Measurements from ENCODE around the gene OTOP2.
A peak's percentile ranks its signal among the peaks of the same experiment; 100 is the strongest.
"Not testable (repeated sequence)": the region's sequence is repeated elsewhere in the genome, so short reads cannot be mapped to it uniquely, and the experiment has no call there.

OTOP2 gene

GRCh38 chr17:74951680-74952421 is 27.8 kb downstream of the OTOP2 start:
- no peak for DNase-seq (ENCODE audit: low spot score)

- no peak for DNase-seq (ENCODE audit: low spot score)
These were observed 28.5 kb downstream of the OTOP2 start for GRCh38 chr17:74952431-74953133.

GRCh38 chr17:74953134-74953687 is 29.1 kb downstream of the OTOP2 start:
- no peak for DNase-seq (ENCODE audit: low spot score)

GRCh38 chr17:74954115-74954514 is 30.0 kb downstream of the OTOP2 start:
- no peak for DNase-seq (ENCODE audit: low spot score)

DNA sequence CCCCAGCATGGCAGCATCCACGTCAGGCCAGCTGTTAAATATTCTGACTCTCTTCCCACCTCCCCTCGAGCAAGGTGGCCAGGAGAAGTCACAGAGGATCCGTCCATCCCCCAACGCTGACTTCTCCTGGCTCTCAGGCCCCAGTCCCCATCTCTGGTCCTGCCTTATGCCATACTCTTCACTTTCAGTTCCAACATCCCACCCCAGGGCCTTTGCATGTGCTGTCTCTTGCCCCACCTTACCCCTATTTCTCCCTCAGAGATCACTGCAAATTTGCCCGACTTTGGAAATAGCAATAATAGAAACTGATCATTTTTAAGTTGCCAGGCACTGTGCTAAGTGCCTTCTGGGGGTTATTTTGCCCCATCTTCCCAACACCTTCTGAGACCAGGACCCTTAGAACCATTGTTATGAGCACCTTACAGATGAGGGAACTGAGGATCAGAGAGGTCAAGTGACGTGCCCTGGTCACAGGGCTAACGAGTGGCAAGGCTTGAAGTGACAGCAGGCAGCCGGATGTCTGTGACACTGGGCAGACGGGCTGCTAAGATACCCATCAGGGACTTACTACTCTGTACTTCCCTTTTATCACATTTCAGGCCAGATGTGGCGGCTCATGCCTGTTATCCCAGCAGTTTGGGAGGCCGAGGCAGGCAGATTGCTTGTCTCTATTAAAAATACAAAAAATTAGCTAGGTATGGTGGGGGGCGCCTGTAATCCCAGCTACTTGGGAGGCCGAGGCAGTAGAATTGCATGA is 30.8 kb downstream of the OTOP2 start:
- DNase-seq (ENCODE audit: low spot score): no peak

DNA sequence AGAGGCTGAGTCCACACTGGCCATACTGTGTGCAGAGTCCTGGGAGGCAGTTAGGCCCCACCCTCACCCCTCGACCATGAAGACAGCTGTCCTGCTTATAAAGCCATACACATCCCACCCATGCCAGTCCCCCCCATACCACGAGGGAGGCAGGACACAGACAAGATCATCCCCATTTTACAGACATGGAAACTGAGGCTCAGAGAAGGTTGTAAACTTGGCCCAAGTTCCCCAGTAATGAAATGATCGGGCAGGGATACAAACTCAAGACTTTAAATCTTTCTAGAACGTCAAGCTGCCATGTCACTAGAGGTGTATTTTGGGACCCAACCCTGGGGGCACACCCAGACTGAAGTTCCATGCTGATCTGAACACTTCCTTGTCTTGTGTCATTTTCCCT is 32.0 kb downstream of the OTOP2 start:
- DNase-seq (ENCODE audit: low spot score): no peak

DNA sequence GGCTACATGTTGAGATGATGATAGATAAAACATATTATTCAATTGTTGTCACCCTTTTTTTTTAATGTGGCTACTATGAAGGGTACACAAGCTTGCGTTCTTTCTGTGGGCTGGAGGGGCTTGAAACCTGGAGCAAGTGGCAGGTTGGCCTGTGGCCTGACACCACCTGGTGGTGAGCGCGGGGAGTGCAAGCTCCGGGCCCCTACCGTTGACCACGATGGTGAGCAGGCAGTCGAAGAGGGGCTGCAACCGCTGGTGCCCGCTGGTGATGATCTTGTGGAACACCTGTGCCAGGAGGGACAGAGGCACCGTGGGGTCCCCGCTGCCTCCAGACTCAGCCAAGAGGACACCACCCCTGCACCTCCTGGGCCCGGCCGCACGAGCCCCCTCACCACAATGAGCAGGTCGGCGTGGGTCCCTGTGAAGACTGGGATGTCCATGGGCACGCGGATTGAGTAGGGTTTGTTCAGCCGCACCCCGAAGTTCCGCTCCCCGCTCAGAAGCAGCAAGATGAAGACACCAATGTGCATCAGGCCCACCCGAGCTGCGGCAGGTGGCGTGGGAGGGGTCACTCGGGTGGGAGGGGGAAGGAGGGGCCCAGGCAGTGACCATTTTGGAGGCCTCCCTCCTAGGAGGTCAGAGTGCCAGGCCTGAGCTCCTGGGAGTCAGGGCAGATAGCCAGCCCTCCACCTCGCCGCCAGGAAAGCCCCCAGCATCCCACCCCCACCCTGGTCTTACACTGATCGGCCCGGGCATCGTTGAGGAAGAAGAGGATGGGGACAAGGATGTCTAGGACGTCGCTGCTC is 34.1 kb downstream of the OTOP2 start:
- DNase-seq (ENCODE audit: low spot score): no peak

GRCh38 chr17:74959826-74960515 is 35.9 kb downstream of the OTOP2 start:
- no peak for DNase-seq (ENCODE audit: low spot score)

- no peak for DNase-seq (ENCODE audit: low spot score)
These were observed 36.7 kb downstream of the OTOP2 start for GRCh38 chr17:74960570-74961342.

DNA sequence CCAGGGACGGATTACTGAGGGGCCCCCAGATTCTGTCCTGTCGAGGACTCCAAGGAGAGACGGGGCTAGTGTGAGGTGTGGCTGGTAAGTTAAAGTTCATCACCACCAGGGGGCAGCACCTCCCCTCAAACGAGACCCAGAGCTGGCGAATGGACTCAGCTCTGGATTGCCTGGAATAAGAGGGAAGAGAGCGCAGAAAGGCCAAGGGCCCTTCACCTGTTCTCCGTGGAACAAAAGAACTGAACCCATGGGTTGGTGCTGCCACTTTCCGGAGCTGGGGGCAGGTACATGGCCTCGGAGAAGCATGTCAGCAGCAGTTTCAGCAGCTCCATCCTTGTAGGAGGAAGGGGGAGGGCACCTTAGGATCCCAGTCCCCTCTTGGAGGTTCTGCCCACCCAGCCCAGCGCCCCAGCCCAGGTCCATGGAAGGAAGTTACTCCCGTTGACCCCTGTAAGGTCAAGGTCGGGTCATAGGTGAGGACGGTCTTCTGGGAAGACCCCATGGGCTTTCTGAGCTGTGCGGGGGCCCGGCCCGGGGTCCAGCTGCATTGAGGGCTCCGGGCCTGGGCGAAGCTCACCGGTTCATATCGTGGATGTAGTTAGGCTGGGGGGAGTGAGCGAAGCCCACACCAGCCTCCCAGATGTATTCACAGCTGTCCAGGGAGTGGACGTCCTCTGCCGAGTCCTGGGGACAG is 37.7 kb downstream of the OTOP2 start:
- DNase-seq (ENCODE audit: low spot score): peak; percentile 91

GRCh38 chr17:74962622-74963394 is 38.7 kb downstream of the OTOP2 start:
- peak; percentile 85 for DNase-seq (ENCODE audit: low spot score)

- DNase-seq (ENCODE audit: low spot score): no peak
These were observed 39.6 kb downstream of the OTOP2 start for GRCh38 chr17:74963656-74964055.

DNA sequence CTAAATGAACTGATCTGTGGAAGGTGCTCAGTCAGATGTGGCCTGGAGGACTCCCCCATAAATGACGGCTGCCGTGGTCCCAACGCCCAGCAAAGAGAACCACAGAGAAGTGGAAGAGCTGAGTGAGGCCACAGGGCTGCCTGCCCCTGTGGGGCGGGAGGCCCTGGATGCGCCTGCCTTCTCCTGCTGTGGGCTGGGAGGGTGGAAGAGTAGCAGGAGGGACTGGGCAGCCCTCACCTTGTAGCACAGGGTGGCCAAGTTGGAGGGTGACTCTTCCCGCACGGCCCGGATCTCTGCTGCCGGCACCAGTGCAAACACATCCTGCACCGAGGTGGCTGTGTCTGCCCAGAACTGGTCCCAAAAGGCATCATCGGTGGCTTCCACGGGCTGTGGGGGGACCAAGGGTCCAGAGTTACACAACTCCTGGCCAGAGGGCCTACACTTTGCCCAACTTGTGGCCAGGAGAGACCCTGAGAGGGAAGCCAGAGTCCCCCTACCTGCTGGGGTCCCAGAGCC is 40.2 kb downstream of the OTOP2 start:
- no peak for DNase-seq (ENCODE audit: low spot score)

DNA sequence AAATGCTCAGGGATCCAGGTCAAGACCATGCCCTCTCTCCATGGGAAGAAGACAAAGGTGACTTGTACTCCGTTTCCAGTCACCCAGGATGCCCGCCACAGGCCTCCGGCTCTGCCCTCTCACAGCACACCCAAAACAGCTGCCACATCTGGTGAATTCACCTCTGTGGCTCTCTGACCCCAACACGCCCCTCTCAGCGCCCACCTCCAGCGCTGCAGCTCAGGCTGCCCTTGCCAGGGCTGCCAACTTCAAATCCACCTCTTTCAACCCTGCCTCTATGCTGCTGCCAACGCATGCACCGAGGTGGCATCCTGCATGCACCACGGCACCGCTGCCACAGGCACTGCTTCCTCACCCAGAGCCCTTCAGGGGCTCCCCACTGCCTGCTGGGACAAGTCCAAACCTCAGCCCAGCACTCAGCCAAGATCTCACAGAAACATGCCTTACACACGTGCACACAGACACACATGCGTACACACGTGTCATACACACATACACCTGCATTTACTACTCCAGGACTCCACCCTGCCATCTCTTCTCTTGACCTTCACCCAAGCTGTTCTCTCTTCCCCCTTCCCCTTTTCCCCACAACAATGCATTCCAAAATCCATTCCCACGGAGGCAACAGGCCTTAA is 41.0 kb downstream of the OTOP2 start:
- DNase-seq (ENCODE audit: low spot score): no peak

DNA sequence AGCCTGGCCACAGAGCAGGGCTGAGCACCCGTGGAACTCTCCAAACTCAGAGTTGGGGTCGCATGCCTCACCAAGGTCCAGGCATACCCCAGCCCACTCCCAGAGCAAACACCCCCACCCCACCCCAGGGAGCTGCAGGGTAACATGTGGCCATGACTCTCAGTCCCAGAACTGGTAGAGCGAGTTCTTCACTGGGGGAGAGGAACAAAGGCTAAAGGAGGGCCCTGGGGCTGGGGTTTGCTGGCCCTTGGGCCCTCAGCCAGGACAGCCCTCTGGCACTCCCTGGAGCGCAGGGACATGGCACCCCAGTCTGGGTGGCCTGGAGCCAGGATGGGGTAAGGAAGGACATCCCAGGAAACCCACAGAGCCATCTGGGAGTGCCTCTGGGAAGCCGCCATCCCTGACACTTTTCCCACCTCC is 44.3 kb downstream of the OTOP2 start:
- no peak for DNase-seq (ENCODE audit: low spot score)

DNA sequence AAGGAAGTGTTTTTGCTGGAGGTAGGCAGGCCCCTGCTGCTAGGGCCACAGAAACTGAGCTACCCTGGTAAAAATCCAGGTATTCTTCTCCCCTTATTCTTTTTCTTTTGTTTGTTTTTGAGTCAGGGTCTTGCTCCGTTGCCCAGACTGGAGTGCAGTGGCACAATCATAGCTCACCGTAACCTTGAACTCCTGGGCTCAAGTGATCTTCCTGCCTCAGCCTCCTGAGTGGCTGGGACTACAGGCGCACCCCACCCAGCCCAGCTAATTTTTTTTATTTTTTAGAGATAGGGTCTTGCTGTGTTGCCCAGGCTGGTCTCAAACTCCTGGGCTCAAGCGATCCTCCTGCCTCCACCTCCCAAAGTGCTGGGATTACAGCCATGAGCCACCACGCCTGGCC is 45.4 kb downstream of the OTOP2 start:
- not testable (repeated sequence) for DNase-seq (ENCODE audit: low spot score)

GRCh38 chr17:74970395-74970794 is 46.3 kb downstream of the OTOP2 start:
- DNase-seq (ENCODE audit: low spot score): no peak

Measured in pons (tissue), 1 donor.